GM21619 (cell line): ENCODE measurements around the gene RPL22.

ENCODE experiments used
- ATAC-seq: cut with Tn5 transposase; IDR thresholded peaks from one replicate; pipeline ENCODE4 v1.9.1; 2021; ENCODE audit not compliant: unreplicated experiment

Gene RPL22

GRCh38 chr1:6205849-6206519, 6.6 kb upstream of the RPL22 start, which contains the start of gene RNF207:
TSS of gene RNF207 (plus strand) at chr1:6206119. CDS start at chr1:6206536, 417 bp downstream.
- peak; percentile 57 for ATAC-seq

GRCh38 chr1:6202256-6202655, 2.9 kb upstream of the RPL22 start:
- ATAC-seq, result no peak

- no peak for ATAC-seq
Observed at GRCh38 chr1:6200188-6200809, 904 bp upstream of the RPL22 start.

- peak; percentile 10 for ATAC-seq
Observed at GRCh38 chr1:6198646-6199297, 623 bp downstream of the RPL22 start.

- no peak for ATAC-seq
Observed at GRCh38 chr1:6197746-6198427, 1.5 kb downstream of the RPL22 start.

GRCh38 chr1:6191968-6192367, 7.4 kb downstream of the RPL22 start:
- no peak for ATAC-seq

GRCh38 chr1:6188466-6188865, 10.9 kb downstream of the RPL22 start:
- ATAC-seq, result no peak

- ATAC-seq, result no peak
Observed at GRCh38 chr1:6185635-6186382, 13.6 kb downstream of the RPL22 start.

- no peak for ATAC-seq
Observed at GRCh38 chr1:6185151-6185550, 14.2 kb downstream of the RPL22 start.

GRCh38 chr1:6184083-6184783, 15.2 kb downstream of the RPL22 start:
- ATAC-seq, result no peak

GRCh38 chr1:6183520-6183989, 15.8 kb downstream of the RPL22 start:
- no peak for ATAC-seq

GRCh38 chr1:6181347-6181770, 18.0 kb downstream of the RPL22 start:
- ATAC-seq, result no peak

GRCh38 chr1:6180707-6181311, 18.6 kb downstream of the RPL22 start:
- no peak for ATAC-seq

- no peak for ATAC-seq
Observed at GRCh38 chr1:6180268-6180706, 19.1 kb downstream of the RPL22 start, which contains the start of gene CHD5. TSS of gene CHD5 (minus strand) at chr1:6180321. CDS start at chr1:6180023, 298 bp downstream.

GRCh38 chr1:6179564-6180175, 19.7 kb downstream of the RPL22 start:
- ATAC-seq, result no peak

- no peak for ATAC-seq
Observed at GRCh38 chr1:6178751-6179563, 20.4 kb downstream of the RPL22 start.

GRCh38 chr1:6177681-6178380, 21.6 kb downstream of the RPL22 start:
- ATAC-seq, result no peak

GRCh38 chr1:6176779-6177178, 22.6 kb downstream of the RPL22 start:
- ATAC-seq, result no peak
